Activated naive CD4-positive, alpha-beta T cell treated with anti-CD3 and anti-CD28 coated beads, Interleukin-2, amount 10 ng/mL, durations not matched to agents 5 hours and 36 hours (primary cell): Measurements from ENCODE around the gene UBQLN1. TPM values are rescaled to one million over a fixed set of nuclear protein-coding genes. Genes with fewer than 3 reads are reported as not detected.

Source experiments
- total RNA-seq, 2 experiments: library from RNA; stranded (reverse); gene quantifications; one replicate each; pipeline ENCODE4 v1.2.3, GENCODE V29; 2021

The UBQLN1 gene
- total RNA-seq: 10 to 100 TPM; 88.8 to 89.0 TPM

GRCh38 chr9:83707768-83708514, at the start of gene UBQLN1:
Gene UBQLN1 (minus strand): TSS chr9:83707958. CDS start chr9:83707679, 279 bp downstream.

DNA sequence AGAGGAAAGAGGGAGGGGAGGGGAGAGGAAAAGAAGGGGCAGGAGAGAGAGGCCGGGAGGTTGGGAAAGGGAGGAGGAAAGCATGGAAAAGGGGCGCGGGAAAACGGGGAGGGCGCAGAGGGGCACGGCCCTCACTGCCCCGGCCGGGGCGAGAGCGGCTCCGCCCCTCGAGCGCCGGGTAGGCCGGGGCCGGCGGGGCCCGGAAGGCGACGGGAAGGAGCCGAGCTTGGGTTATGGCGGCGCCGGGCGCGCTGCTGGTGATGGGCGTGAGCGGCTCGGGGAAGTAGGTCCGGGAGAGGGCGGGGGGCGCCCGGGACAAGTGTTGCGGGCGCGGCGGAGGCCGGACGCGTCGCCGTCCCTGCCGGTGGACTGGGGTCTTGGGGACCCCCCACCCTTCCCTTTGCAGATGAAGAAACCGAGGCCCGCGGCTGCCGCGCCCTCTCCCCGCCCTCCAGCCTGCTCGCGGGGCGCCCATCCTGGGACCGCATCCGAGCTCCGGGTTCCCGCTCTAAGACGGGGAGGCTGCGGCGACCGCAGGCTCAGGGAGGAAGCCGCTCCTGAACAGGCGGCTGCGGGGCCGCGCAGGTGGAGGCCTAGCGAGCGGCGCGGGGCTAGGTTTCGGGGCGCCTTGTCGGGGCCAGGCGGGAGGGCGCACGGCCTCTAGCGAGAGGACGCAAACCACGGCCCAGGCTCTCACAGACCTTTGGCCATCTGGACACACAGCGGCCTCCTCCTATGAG, 84.6 kb downstream of the UBQLN1 start, which contains the start of gene IDNK:
Gene IDNK (plus strand): TSS at position 205 of the 740 bp plus-strand sequence. CDS start 29 bp downstream, at position 234.

Other genes with a start within 250 kb of the UBQLN1 start
- 1 to 10 TPM in 1 of 2 experiments, under 1 TPM in 1; 0.71 to 1.0 TPM for gene FRMD3, start 169.6 kb downstream of the UBQLN1 start, total RNA-seq
- 1 to 10 TPM; 7.0 to 7.2 TPM for gene IDNK, start 84.8 kb downstream of the UBQLN1 start, total RNA-seq
- gene GKAP1, start 109.8 kb upstream of the UBQLN1 start, total RNA-seq: 1 to 10 TPM; 6.2 to 7.7 TPM
- 1 to 10 TPM; 3.5 to 4.2 TPM for gene KIF27, start 213.5 kb upstream of the UBQLN1 start, total RNA-seq